ENCODE results near the gene MYO1D. TPM values are rescaled to one million over a fixed set of nuclear protein-coding genes. Genes with fewer than 3 reads are reported as not detected.
"Not testable (repeated sequence)": the region's sequence is repeated elsewhere in the genome, so short reads cannot be mapped to it uniquely, and the experiment has no call there.

MYO1D gene
- total RNA-seq, 1 donor from 2014 or later, result 23.4 TPM

DNA sequence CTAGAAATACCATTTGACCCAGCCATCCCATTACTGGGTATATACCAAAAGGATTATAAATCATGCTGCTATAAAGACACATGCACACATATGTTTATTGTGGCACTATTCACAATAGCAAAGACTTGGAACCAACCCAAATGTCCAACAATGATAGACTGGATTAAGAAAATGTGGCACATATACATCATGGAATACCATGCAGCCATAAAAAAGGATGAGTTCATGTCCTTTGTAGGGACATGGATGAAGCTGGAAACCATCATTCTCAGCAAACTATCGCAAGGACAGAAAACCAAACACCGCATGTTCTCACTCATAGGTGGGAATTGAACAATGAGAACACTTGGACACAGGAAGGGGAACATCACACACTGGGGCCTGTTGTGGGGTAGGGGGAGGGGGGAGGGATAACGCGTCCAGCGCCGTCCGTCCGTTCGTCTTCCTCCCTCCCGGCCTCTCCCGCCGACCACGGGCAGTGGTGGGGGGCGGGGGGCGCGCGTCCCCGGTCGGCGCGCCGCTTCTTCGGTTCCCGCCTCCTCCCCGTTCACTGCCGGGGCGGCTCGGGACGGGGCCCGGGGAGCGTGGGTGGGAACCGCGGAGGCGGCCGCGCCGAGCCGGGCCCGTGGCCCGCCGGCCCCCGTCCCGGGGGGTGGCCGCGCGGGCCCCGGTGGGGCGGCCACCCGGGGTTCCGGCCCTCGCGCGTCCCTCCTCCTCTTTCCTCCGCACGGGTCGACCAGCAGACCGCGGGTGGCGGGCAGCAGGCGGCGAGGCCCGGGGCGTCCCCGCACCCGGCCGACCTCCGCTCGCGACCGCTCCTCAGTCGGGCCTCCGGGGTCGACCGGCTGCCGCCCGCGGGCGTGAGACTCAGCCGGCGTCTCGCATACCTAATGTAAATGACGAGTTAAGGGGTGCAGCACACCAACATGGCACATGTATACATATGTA lies 54.7 kb downstream of the MYO1D start:
- DNase-seq (ENCODE audit: low spot score); H3K36me3 Mint-ChIP-seq (ENCODE audit: low read depth); H3K4me3 Mint-ChIP-seq (ENCODE audit: low read depth); intact Hi-C loops (cut with micrococcal nuclease); H3K4me1 Mint-ChIP-seq (ENCODE audit: low read depth); H3K9me3 Mint-ChIP-seq; H3K27ac Mint-ChIP-seq: not testable (repeated sequence)
- peaks cover 13% of the 10 kb centered on the region for H3K27me3 Mint-ChIP-seq (ENCODE audit: low read depth)

DNA sequence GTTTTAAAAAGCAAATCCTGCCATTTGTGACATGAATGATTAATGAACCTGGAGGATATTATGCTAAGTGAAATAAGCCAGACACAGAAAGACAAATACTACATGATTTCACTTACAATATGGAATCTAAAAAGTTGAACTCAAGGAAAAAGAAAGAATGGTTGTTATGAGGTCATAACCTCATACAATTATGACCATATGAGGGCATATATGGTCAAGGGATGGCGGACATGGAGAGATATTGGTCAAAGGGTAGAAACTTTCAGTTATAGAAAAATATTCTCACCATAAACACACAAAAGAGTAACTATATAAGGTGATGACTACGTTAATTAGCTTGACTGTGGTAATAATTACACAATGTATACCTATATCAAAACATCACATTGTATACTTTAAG lies 56.5 kb downstream of the MYO1D start:
- H3K9me3 Mint-ChIP-seq, result no peaks in the 10 kb centered on the region
- DNase-seq (ENCODE audit: low spot score), result no peak
- no peak overlapping the region for H3K27ac Mint-ChIP-seq
- intact Hi-C loops (cut with micrococcal nuclease), result no loop called here
- no peaks in the 10 kb centered on the region for H3K36me3 Mint-ChIP-seq (ENCODE audit: low read depth)
- peaks cover 11% of the 10 kb centered on the region for H3K27me3 Mint-ChIP-seq (ENCODE audit: low read depth)
- H3K4me1 Mint-ChIP-seq (ENCODE audit: low read depth), result peaks cover 7% of the 10 kb centered on the region
- no peak overlapping the region for H3K4me3 Mint-ChIP-seq (ENCODE audit: low read depth)

DNA sequence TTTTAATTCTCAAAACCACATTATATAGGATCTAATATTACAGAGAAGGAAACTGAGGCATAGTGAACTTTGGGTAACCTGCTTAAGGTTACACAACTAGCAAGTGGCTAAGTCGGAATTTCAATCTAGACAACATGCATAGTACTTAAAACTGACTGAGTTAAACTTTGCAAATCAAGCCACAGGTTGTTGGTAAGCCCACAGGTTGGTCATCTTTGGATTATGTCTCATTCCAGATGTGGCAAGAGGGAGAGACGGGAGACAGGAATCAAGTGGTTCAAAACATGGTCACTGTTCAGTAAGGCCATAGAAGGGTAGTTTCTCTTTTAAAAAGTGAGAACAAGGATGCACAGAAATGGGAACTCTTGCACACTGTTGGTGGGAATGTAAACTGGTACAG lies 57.1 kb downstream of the MYO1D start:
- H3K27me3 Mint-ChIP-seq (ENCODE audit: low read depth), result peaks cover 10% of the 10 kb centered on the region
- H3K27ac Mint-ChIP-seq, result no peak overlapping the region
- H3K4me1 Mint-ChIP-seq (ENCODE audit: low read depth), result peaks cover 10% of the 10 kb centered on the region
- DNase-seq (ENCODE audit: low spot score), result no peak
- H3K36me3 Mint-ChIP-seq (ENCODE audit: low read depth), result no peaks in the 10 kb centered on the region
- intact Hi-C loops (cut with micrococcal nuclease), result no loop called here
- H3K9me3 Mint-ChIP-seq, result no peaks in the 10 kb centered on the region
- H3K4me3 Mint-ChIP-seq (ENCODE audit: low read depth), result no peak overlapping the region

DNA sequence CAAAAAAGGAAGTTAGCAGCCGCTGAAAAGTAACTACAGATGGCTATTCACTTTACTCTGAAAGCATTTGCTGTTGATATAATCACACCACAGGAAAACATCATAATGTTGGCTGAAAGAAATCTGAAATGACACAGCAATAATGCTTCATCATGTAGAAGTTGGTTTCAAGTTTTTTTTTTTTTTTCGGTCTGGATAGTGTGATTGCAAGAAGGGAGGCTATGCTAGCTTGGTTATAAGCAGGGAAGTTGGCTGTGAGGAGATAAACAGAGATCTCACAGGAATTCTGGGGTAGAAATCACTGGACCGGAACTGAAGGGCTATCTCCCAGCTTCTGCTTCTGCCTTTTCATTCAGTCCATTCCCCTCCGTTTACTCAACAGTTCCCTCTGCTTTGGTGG lies 57.9 kb downstream of the MYO1D start:
- H3K4me3 Mint-ChIP-seq (ENCODE audit: low read depth), result no peak overlapping the region
- H3K27me3 Mint-ChIP-seq (ENCODE audit: low read depth), result peaks cover 8% of the 10 kb centered on the region
- intact Hi-C loops (cut with micrococcal nuclease), result no loop called here
- H3K9me3 Mint-ChIP-seq, result no peaks in the 10 kb centered on the region
- no peak overlapping the region for H3K27ac Mint-ChIP-seq
- H3K36me3 Mint-ChIP-seq (ENCODE audit: low read depth), result no peaks in the 10 kb centered on the region
- DNase-seq (ENCODE audit: low spot score), result no peak
- H3K4me1 Mint-ChIP-seq (ENCODE audit: low read depth), result peaks cover 12% of the 10 kb centered on the region

DNA sequence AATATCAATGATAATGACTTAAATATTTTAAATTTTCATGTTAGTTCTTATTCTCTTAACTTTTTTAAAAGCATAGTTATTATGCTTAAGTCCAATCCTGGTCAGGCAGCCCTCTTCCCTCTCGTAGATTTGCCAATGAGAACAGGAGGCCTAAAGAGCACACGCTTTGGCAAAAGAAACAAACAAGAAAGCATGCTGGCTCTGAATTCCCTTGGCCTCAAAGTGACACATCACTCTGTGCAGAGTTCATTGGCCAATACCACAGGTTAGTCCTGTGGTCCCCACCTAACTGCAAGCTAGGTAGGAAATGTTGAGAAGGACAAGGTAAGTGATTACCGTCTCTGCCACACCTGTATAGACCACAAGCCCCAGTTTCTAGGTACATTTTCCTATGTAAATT lies 61.5 kb downstream of the MYO1D start:
- peaks cover 17% of the 10 kb centered on the region for H3K4me1 Mint-ChIP-seq (ENCODE audit: low read depth)
- H3K36me3 Mint-ChIP-seq (ENCODE audit: low read depth), result no peaks in the 10 kb centered on the region
- no peak overlapping the region for H3K27ac Mint-ChIP-seq
- intact Hi-C loops (cut with micrococcal nuclease), result no loop called here
- H3K27me3 Mint-ChIP-seq (ENCODE audit: low read depth), result peaks cover 10% of the 10 kb centered on the region
- H3K4me3 Mint-ChIP-seq (ENCODE audit: low read depth), result no peak overlapping the region
- no peaks in the 10 kb centered on the region for H3K9me3 Mint-ChIP-seq
- no peak for DNase-seq (ENCODE audit: low spot score)

DNA sequence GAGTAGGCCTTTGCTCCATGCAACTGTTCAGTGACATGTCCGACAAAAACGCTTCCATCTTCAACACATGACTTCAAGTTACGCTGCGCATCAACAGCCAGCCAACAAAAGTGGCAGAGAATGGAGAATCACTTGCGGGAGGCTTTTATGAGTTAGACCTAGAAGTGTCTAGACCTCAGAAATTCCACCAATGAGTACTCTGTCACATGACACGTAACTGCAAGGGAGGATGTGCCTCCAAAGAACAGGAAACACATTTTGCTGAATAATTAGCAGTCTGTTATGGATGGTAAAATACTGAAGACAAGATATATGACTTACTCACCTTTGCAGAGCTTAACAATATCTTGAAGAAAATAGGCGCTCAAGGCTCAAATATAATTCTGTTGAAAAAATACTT lies 62.1 kb downstream of the MYO1D start:
- no peak for DNase-seq (ENCODE audit: low spot score)
- H3K4me3 Mint-ChIP-seq (ENCODE audit: low read depth), result no peak overlapping the region
- H3K9me3 Mint-ChIP-seq, result no peaks in the 10 kb centered on the region
- H3K4me1 Mint-ChIP-seq (ENCODE audit: low read depth), result peaks cover 19% of the 10 kb centered on the region
- H3K36me3 Mint-ChIP-seq (ENCODE audit: low read depth), result no peaks in the 10 kb centered on the region
- no peak overlapping the region for H3K27ac Mint-ChIP-seq
- H3K27me3 Mint-ChIP-seq (ENCODE audit: low read depth), result peaks cover 9% of the 10 kb centered on the region
- intact Hi-C loops (cut with micrococcal nuclease), result no loop called here

DNA sequence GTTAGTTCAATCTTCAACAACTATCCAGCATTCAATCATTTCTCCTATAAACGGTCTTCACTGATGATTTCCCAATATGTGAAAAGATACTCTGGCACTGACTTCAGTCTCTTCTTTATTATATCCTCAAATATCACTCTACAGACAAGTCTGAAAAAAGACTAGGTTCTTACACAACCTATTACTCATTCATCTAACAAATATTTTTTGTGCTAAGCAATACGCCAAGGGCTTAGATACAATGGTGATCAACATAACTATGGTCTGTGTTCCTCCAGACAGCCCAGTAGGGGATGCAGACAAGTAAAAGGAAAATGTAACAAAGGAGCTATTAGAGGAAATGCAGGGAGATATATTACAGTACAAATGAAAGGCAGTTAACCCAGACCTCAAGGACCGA lies 63.9 kb downstream of the MYO1D start:
- H3K4me1 Mint-ChIP-seq (ENCODE audit: low read depth), result peaks cover 13% of the 10 kb centered on the region
- H3K36me3 Mint-ChIP-seq (ENCODE audit: low read depth), result no peaks in the 10 kb centered on the region
- no peak for DNase-seq (ENCODE audit: low spot score)
- H3K27me3 Mint-ChIP-seq (ENCODE audit: low read depth), result peaks cover 8% of the 10 kb centered on the region
- intact Hi-C loops (cut with micrococcal nuclease), result no loop called here
- no peak overlapping the region for H3K27ac Mint-ChIP-seq
- no peak overlapping the region for H3K4me3 Mint-ChIP-seq (ENCODE audit: low read depth)
- no peaks in the 10 kb centered on the region for H3K9me3 Mint-ChIP-seq

DNA sequence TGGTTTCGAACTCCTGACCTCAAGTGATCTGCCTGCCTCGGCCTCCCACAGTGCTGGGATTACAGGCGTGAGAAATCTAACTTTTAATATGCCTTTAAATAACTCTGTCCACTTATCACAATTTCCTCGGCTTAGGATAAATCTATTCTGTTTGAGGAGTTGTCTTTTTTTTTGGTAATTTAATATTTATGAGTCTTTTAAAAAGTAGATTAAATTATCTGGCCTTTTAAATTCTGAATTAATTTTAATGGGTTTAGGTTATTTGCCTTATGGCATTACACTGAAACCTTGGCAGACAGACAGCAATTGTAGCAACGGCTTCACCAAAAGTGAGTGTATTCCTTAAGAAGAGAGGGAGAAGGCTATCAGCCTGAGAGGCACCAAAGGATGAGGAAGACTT lies 66.2 kb downstream of the MYO1D start:
- no peaks in the 10 kb centered on the region for H3K36me3 Mint-ChIP-seq (ENCODE audit: low read depth)
- no peak overlapping the region for H3K27ac Mint-ChIP-seq
- peaks cover 8% of the 10 kb centered on the region for H3K27me3 Mint-ChIP-seq (ENCODE audit: low read depth)
- DNase-seq (ENCODE audit: low spot score), result no peak
- intact Hi-C loops (cut with micrococcal nuclease), result no loop called here
- peaks cover 20% of the 10 kb centered on the region for H3K4me1 Mint-ChIP-seq (ENCODE audit: low read depth)
- no peaks in the 10 kb centered on the region for H3K9me3 Mint-ChIP-seq
- H3K4me3 Mint-ChIP-seq (ENCODE audit: low read depth), result no peak overlapping the region

DNA sequence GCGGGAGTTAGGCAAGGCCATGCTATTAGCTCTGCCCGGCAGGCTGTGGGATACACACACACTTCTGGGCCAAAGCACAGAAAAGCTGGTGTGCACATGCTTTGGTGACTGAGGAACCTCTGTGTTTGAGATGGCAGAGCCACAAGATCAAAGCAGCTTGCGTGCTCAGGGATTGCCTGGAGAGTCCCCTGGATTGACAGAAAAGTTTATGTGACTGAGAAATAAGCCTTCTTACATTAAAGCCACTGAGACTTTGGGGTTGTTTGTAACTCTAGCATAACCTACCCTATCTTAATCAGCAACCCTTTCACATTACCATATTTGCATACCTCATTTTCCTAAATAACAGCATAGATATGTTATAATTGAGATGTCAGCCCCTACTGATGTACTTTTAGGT lies 69.3 kb downstream of the MYO1D start:
- Mint-ChIP-seq H3K36me3 (ENCODE audit: low read depth) (no peaks in the 10 kb centered on the region), H3K27me3 (ENCODE audit: low read depth) (peaks cover 4% of the 10 kb centered on the region), H3K4me1 (ENCODE audit: low read depth) (peaks cover 15% of the 10 kb centered on the region), H3K4me3 (ENCODE audit: low read depth) (no peak overlapping the region), H3K27ac (no peak overlapping the region), H3K9me3 (no peaks in the 10 kb centered on the region)
- intact Hi-C loops (cut with micrococcal nuclease), result no loop called here
- no peak for DNase-seq (ENCODE audit: low spot score)

DNA sequence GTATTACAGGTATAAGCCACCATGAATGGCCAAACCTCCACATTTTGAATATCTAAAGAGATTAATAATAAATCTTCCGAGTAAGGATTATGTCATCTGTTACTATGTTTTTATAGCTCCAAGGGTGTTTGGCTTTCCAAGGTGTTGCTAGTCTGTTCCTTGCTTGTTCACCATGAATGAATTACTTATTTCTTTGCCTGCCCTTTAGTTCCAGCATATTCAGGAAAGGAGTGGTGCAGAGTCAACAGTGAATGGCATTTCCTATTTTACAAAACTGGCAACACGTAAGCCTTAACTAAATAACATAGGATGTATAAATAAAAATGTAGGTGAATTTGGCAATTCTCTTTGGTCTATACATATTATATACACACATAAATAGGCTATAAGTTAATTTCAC lies 70.3 kb downstream of the MYO1D start:
- Mint-ChIP-seq H3K27me3 (ENCODE audit: low read depth) (peaks cover 4% of the 10 kb centered on the region), H3K36me3 (ENCODE audit: low read depth) (no peaks in the 10 kb centered on the region), H3K27ac (no peak overlapping the region), H3K9me3 (no peaks in the 10 kb centered on the region), H3K4me1 (ENCODE audit: low read depth) (peaks cover 11% of the 10 kb centered on the region), H3K4me3 (ENCODE audit: low read depth) (no peak overlapping the region)
- intact Hi-C loops (cut with micrococcal nuclease), result no loop called here
- no peak for DNase-seq (ENCODE audit: low spot score)

DNA sequence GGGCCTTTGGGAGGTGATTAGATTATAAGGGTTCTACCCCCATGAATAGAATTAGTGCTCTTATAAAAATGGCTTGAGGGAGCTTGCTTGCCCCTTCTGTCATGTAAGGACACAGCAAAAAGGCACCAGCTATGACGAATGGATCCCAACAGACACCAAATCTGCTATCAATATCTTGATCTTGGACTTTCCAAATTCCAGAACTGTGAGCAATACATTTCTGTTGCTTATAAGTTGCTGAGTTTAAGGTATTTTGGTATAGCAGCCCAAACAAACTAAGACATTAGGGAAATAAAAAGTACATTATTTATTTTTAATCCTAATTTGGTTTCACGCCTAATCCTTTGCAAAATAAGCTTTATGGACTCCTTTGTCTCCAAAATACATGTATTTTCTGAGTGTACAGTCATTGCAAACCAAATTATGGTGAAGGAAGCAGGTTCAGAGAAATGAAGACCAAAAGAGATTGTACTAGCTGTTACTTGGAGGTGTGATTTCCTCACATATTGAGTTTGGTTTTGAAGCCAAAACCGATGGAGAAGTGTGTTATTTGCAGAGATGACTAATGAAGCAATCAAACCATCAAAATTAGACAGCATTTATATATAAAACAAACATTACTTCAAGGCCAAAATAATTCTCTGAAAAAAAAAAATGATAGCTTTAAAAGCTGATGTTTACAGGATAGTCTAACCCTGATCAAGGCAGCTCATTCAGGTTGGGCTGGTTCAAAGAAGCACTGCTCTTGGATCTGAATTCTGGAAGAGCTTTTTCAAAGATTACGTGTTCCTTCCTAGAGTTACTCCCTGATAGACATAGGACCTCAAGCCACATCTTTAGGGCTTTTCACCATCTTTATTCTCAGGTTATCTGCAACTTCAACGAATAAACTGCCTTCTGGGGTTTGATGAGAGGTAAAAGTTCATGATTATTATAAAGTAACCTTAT lies 71.6 kb downstream of the MYO1D start:
- Mint-ChIP-seq H3K4me3 (ENCODE audit: low read depth) (no peak overlapping the region), H3K9me3 (no peaks in the 10 kb centered on the region), H3K4me1 (ENCODE audit: low read depth) (peaks cover 11% of the 10 kb centered on the region), H3K27ac (no peak overlapping the region), H3K36me3 (ENCODE audit: low read depth) (no peaks in the 10 kb centered on the region), H3K27me3 (ENCODE audit: low read depth) (peaks cover 7% of the 10 kb centered on the region)
- no peak for DNase-seq (ENCODE audit: low spot score)
- intact Hi-C loops (cut with micrococcal nuclease), result no loop called here

DNA sequence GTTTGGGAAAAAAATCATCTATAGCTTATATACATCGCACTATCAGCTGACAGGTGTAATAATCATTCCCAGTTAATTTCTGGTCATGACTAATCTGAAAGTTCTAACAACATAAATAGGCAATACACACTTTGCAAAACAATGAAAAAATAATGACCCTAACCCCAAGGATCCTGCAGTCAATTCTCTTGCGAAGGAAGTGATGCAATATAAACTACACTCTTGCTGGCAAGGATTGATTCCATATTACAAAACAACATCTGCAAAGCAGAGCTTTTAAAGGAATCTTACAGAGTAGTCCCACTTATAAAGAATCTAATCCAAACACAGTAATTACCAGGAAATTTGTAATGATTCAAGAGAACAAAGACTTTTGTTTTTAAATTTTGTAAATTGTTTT lies 73.4 kb downstream of the MYO1D start:
- Mint-ChIP-seq H3K9me3 (no peaks in the 10 kb centered on the region), H3K4me1 (ENCODE audit: low read depth) (peaks cover 7% of the 10 kb centered on the region), H3K27ac (no peak overlapping the region), H3K36me3 (ENCODE audit: low read depth) (no peaks in the 10 kb centered on the region), H3K27me3 (ENCODE audit: low read depth) (peaks cover 15% of the 10 kb centered on the region), H3K4me3 (ENCODE audit: low read depth) (no peak overlapping the region)
- intact Hi-C loops (cut with micrococcal nuclease), result no loop called here
- no peak for DNase-seq (ENCODE audit: low spot score)

DNA sequence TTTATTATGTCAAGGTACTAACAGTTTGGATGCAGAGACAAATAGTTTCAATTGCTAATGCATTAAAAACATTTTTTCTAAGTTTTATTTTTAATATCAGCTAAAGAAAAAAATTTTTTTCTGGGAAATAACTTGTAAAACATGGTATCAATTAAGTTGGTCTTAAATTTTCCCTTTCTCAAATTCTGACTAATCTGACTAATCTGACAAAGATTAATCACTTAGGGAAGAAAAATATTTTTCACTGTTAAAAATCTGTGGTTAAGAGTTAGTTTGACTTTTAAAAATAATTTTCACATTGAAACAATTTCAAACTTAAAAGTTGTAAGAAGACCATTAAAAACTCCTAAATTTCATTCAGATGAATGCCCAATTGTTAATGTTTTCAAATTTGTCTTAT lies 74.6 kb downstream of the MYO1D start:
- no peak overlapping the region for H3K27ac Mint-ChIP-seq
- no peak for DNase-seq (ENCODE audit: low spot score)
- H3K9me3 Mint-ChIP-seq, result no peaks in the 10 kb centered on the region
- no peaks in the 10 kb centered on the region for H3K36me3 Mint-ChIP-seq (ENCODE audit: low read depth)
- H3K27me3 Mint-ChIP-seq (ENCODE audit: low read depth), result peaks cover 18% of the 10 kb centered on the region
- no peak overlapping the region for H3K4me3 Mint-ChIP-seq (ENCODE audit: low read depth)
- intact Hi-C loops (cut with micrococcal nuclease), result no loop called here
- H3K4me1 Mint-ChIP-seq (ENCODE audit: low read depth), result peaks cover under 1% of the 10 kb centered on the region
